ENCODE results near the gene CD200.

DNA sequence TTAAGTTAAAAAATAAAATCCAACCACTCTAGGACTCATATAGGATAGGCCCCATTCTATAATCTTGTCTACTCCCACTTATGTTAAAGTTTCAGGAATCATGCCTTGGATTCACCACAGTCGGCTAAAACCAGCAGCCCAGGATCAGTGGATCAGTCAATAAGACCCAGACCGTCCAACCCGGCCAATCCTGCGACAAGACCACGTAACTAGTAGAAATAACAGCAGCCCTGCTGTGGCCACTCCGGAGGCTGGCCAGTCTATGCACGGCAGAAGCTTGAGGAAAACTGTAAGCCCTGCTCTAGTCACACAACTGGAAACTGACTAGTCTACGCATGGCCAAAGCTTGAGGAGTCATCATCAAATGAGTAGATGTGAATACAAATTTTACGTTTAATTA lies 26.1 kb upstream of the CD200 start:
- TF ChIP-seq ZBTB7A (IDR thresholded peaks at IDR 0.05; ENCODE audit: low read depth) (no peak), TEAD4 (IDR thresholded peaks at IDR 0.05) (no peak)
- TF ChIP-seq, protein P1, sequence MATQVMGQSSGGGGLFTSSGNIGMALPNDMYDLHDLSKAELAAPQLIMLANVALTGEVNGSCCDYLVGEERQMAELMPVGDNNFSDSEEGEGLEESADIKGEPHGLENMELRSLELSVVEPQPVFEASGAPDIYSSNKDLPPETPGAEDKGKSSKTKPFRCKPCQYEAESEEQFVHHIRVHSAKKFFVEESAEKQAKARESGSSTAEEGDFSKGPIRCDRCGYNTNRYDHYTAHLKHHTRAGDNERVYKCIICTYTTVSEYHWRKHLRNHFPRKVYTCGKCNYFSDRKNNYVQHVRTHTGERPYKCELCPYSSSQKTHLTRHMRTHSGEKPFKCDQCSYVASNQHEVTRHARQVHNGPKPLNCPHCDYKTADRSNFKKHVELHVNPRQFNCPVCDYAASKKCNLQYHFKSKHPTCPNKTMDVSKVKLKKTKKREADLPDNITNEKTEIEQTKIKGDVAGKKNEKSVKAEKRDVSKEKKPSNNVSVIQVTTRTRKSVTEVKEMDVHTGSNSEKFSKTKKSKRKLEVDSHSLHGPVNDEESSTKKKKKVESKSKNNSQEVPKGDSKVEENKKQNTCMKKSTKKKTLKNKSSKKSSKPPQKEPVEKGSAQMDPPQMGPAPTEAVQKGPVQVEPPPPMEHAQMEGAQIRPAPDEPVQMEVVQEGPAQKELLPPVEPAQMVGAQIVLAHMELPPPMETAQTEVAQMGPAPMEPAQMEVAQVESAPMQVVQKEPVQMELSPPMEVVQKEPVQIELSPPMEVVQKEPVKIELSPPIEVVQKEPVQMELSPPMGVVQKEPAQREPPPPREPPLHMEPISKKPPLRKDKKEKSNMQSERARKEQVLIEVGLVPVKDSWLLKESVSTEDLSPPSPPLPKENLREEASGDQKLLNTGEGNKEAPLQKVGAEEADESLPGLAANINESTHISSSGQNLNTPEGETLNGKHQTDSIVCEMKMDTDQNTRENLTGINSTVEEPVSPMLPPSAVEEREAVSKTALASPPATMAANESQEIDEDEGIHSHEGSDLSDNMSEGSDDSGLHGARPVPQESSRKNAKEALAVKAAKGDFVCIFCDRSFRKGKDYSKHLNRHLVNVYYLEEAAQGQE (IDR thresholded peaks at IDR 0.05; ENCODE audit: low read depth), result no peak
